ENCODE data around the gene SPI1.
"Not testable (repeated sequence)": the region's sequence is repeated elsewhere in the genome, so short reads cannot be mapped to it uniquely, and the experiment has no call there.

SPI1 gene

GRCh38 chr11:47337229-47337924, 41.0 kb downstream of the SPI1 start:
- no peak for DNase-seq

GRCh38 chr11:47336595-47336994, 41.8 kb downstream of the SPI1 start:
- no peak for DNase-seq

GRCh38 chr11:47335733-47336132, 42.6 kb downstream of the SPI1 start:
- no peak for DNase-seq

GRCh38 chr11:47334699-47335411, 43.5 kb downstream of the SPI1 start:
- DNase-seq = not testable (repeated sequence)

- DNase-seq = no peak
Observed at GRCh38 chr11:47333886-47334443, 44.4 kb downstream of the SPI1 start.

- DNase-seq = no peak
Observed at GRCh38 chr11:47333526-47333845, 44.9 kb downstream of the SPI1 start.

- no peak for DNase-seq
Observed at GRCh38 chr11:47332791-47333525, 45.4 kb downstream of the SPI1 start.

- no peak for DNase-seq
Observed at GRCh38 chr11:47332303-47332711, 46.0 kb downstream of the SPI1 start.

- no peak for DNase-seq
Observed at GRCh38 chr11:47331454-47332302, 46.7 kb downstream of the SPI1 start.

- no peak for DNase-seq
Observed at GRCh38 chr11:47329987-47330931, 48.1 kb downstream of the SPI1 start.

- no peak for DNase-seq
Observed at GRCh38 chr11:47329431-47329986, 48.8 kb downstream of the SPI1 start.

- no peak for DNase-seq
Observed at GRCh38 chr11:47328449-47329390, 49.6 kb downstream of the SPI1 start.

GRCh38 chr11:47327949-47328348, 50.4 kb downstream of the SPI1 start:
- DNase-seq = no peak

- no peak for DNase-seq
Observed at GRCh38 chr11:47327025-47327424, 51.3 kb downstream of the SPI1 start.

- no peak for DNase-seq
Observed at GRCh38 chr11:47326198-47326597, 52.1 kb downstream of the SPI1 start.

GRCh38 chr11:47325271-47326041, 52.9 kb downstream of the SPI1 start:
- no peak for DNase-seq

- no peak for DNase-seq
Observed at GRCh38 chr11:47324520-47324919, 53.8 kb downstream of the SPI1 start.

- no peak for DNase-seq
Observed at GRCh38 chr11:47318166-47318565, 60.2 kb downstream of the SPI1 start.
